CD4-positive, alpha-beta T cell treated with Interferon alpha-2 for 1 hour (primary cell): Measurements from ENCODE around the gene ADCY9.

Experiments
- DNase-seq, 2 donors: peaks; one replicate each; pipeline ENCODE4 v3.0.0-alpha.2; 2020 to 2022

Gene ADCY9

GRCh38 chr16:4120176-4120575, 3.9 kb upstream of the ADCY9 start:
- no peak for DNase-seq

DNA sequence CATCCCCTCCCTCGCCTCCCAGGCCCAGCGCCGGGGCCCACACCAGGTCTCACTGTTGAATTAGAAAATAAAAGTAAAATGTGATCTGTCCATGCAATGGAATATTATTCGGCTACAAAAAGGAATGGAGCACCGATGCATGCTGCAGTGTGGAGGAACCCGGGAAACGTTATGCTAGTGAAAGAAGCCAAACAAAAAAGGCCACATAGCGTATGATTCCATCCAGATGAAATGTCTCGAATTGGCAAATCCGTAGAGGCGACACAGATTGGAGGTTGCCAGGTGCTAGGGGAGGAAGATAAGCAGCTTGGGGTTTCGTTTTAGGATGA, 972 bp upstream of the ADCY9 start:
- no peak for DNase-seq

DNA sequence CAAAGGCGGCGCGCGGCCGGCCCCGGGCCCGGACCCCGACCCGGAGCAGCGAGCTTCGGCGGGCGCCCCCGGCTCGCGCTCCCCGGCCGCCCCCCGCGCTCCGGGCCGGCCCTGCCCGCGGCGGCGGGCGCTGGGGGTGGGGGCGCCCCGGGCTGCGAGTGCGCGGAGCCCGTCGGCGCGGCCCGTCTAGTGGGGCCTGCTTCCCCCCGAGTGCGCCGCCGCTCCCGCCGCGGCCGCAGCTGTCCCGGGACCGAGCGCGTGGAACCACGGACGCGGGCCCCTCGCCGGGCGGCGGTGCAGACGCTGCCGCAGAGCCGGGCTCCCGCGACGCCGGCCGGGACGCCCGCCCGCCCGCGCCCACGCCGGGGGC, 308 bp downstream of the ADCY9 start:
- DNase-seq = no peak

GRCh38 chr16:4115209-4115948, 863 bp downstream of the ADCY9 start:
- DNase-seq = peak; percentile 36 to 43

DNA sequence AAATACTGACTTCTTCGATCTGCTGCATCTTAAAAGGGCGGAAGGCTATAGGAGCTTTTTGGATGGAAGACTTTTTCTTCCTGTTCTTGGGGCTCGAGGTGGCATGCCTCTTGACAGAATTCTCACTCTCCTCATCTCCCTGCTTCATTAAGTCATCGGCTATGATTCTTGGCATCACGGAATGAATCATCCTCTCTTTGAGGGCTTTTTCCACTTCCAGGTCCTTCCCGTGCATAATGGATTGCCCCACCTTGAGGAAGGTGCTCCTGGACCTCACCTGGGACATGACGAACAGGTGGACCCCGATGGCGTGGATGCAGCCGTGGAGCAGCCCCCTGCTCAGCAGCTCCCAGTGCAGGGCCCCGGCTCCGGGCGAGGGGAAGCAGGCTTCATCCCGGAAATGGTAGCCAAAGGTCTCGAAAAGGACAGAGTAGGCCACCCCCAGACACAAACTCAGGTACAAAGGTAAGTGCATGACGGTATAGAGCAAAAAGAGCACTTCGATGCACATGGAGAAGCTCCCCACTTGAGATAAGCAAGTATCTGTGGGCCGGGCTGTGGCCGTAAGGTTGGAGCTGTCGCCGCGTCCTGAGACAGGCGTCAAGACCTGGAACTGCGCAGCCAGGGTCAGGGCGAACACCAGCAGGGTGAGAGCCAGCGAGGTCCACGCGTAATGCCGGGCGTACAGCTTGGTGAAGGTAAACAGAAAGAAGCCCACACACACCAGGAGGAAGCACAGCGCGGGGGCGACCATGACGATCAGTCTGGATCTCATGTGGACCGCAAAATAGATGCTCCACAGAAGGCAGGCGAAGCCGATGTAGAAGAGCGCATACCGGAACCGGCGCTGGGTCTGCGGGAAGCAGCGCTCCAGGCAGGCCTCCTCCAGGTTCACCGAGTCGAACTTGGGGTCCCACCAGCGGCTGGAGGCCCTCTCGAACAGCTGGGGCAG, 1.7 kb downstream of the ADCY9 start:
- no peak for DNase-seq

- DNase-seq = no peak
Observed at GRCh38 chr16:4113358-4114256, 2.6 kb downstream of the ADCY9 start.

DNA sequence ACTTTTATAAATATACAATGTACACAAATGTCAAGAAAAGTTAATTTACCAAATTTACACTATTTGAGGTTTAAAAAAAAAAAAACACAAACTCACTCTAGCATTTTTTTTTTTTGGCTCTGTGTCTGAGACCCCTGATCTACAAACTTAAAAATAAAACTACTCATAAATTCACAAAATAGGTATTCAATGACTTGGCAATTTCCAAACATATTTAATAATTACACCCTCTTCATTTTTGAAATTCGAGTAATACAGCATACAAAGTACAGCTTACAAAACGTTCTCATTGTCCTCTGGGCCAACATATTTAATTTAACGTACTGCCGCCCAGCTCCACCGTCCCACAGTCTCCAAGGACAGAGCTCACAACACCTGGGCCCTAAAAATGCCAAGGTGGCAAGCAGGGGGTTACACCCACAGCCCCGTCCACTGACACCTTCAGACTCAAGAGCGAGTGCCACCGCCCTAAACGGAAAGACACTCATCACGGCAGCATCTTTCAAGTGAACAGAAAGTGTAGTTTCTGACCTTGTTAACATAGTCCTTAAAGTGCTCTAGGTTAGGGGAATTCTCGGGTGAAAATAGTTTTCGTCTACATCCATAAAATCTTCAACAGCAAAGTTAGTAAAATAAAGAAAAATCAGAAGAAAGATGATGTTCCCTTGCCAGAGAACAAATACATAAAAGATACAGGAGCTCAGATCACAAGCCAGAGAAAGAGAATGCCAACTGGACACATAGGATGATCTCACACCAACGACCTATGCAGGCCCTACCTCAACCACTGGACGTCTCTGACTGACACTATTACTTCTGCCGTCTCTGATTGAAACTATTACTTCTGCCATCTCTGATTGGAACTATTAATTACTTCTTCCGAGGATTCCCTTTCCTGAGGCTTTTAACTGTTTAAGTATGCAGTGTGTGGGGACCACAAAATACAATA, 4.2 kb downstream of the ADCY9 start:
- peak in 1 of 2 donors; percentile 12 for DNase-seq

GRCh38 chr16:4110680-4111079, 5.6 kb downstream of the ADCY9 start:
- peak in 1 of 2 donors; percentile 28 for DNase-seq

DNA sequence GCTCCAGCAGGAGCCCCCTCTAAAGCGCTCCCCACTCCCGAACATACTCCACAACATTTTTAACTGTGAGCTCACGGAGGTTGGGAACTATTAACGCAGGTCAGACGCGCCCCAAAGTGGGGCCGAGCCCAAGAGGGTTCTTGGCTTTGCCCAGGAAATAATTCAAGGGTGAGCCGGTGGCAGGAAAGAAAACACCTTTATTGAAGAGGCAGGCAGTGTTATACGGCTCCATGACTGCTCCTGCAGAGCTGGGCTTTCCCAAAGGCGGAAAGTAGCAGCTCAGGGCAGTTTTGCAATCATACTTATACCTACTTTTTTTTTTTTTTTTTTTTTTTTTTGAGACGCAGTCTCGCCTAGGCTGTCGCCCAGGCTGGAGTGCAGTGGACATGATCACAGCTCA, 6.2 kb downstream of the ADCY9 start:
- DNase-seq = no peak

GRCh38 chr16:4109250-4109736, 6.9 kb downstream of the ADCY9 start:
- no peak for DNase-seq

GRCh38 chr16:4106516-4106915, 9.7 kb downstream of the ADCY9 start:
- DNase-seq = no peak

- no peak for DNase-seq
Observed at GRCh38 chr16:4105848-4106247, 10.4 kb downstream of the ADCY9 start.

DNA sequence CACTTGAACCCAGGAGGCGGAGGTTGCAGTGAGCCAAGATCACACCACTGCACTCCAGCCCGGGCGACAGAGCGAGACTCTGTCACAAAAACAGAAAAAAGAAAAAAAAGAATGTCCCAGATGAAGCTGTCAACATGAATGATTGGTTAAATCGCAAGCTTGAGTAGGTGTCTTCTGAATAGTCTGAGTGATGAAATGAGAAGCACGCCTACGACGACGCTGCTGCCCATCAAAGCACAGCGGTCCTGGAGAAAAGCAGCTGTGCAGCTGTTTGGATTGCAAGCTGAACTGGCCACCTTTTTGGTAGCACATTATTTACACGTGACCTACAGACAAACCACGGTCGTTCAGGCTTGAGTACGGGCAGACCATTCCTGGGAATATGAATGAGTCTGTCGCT, 12.5 kb downstream of the ADCY9 start:
- no peak for DNase-seq

- no peak for DNase-seq
Observed at GRCh38 chr16:4101421-4102219, 14.6 kb downstream of the ADCY9 start.

- no peak for DNase-seq
Observed at GRCh38 chr16:4098501-4098900, 17.7 kb downstream of the ADCY9 start.

GRCh38 chr16:4097826-4098240, 18.4 kb downstream of the ADCY9 start:
- no peak for DNase-seq

DNA sequence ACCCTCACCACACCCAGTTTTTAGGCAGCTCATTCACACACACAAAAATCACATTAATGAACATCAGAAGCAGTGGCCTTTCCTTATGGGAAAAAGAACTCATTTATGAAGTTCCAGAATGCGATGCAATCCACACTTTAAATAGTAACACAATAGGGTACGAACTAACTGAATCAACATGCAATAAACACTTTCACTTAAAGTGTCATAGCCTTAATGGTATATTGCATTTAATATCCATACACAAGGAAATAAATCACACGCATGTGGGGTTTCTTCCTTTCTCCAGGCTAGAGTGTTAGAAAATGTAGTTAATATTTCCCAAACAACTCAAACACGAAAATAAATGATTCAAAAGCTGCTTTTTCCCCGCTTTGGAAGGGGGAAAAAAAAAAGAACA, 19.7 kb downstream of the ADCY9 start:
- no peak for DNase-seq

GRCh38 chr16:4094127-4094773, 22.0 kb downstream of the ADCY9 start:
- no peak for DNase-seq

DNA sequence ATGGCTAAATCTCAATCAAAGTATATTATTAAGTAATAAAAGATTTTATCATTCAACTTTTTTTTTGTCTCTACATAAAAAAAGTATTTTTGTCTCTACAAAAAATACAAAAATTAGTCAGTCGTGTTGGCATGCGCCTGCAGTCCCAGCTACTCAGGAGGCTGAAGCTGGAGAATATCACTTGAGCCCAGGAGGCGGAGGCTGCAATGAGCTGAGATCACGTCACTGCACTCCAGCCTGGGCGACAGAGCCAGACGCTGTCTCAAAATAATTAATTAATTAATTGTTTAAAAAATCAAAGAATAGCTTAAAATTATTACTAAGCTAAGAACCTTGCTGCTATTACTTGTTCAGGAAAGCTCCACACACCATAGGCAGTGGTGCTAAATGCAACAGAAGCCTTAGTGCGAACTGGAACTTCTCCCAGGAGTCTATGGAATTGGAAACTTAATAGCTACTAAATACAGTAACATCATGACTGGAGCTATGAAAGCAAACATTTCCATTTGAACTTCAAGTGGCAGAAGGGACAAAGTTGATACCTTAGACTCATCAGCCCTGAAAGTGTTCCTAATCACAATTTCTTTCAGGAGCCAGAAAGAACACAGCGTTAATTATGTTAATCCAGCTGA, 22.6 kb downstream of the ADCY9 start:
- DNase-seq = no peak
